GM12865 (cell line): ENCODE data around the gene SPECC1.

Source experiments
- DNase-seq: peaks from one replicate; pipeline ENCODE4 v3.0.0; 2010; ENCODE audit warnings: low read depth
- H3K4me3 ChIP-seq: 2 replicates; pipeline ENCODE4 v1.5.1; 2011; ENCODE audit warnings: mild to moderate bottlenecking, low read depth, low read length, control low read depth
- CTCF ChIP-seq: IDR thresholded peaks from 2 replicates; pipeline ENCODE4 v1.5.1; 2011; ENCODE audit warnings: low read length, control low read depth, low read depth, inconsistent platforms; ENCODE audit not compliant: insufficient read depth; ENCODE audit errors: missing control alignments

The SPECC1 gene

DNA sequence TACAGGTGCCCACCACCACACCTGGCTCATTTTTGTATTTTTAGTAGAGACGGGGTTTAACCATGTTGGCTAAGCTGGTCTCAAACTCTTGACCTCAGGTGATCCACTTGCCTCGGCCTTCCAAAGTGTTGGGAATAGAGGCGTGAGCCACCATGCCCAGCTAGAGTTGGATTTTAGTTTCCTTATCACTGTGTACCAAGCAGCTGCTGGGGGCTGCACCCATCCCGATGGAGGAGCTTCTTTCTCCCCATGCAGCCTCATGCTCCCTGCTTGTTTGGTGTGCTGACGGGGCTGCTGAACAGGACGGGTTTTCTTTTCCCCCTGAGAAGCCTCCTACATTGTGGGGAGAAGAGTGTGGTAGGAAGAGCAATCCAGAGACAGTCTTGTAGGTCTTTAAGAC, 285.0 kb downstream of the SPECC1 start:
- DNase-seq, result no peak
- no peak overlapping the region for H3K4me3 ChIP-seq
- TF ChIP-seq CTCF, result no peak

DNA sequence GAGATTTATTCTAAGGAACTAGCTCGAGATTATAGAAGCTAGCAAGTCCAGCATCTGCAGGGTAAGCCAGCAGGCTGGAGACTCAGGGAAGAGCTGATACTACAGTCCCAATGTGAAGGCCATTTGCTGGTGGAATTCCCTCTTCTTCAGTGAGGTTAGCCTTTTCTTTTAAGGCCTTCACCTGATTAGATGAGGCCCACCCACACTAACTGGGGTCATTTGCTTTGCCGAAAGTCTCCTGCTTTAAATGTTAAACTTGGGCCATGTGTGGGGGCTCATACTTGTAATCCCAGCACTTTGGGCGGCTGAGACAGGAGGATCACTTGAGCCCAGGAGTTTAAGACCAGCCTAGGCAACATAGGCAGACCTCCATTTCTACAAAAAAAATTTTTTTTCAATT, 289.9 kb downstream of the SPECC1 start:
- no peak for TF ChIP-seq CTCF

GRCh38 chr17:20300436-20300934, 291.3 kb downstream of the SPECC1 start:
- DNase-seq, result no peak
- no peak overlapping the region for H3K4me3 ChIP-seq
- TF ChIP-seq CTCF, result no peak

More for the DNA sequence above, 289.9 kb downstream of the SPECC1 start:
- DNase-seq, result no peak
- H3K4me3 ChIP-seq, result no peak overlapping the region

DNA sequence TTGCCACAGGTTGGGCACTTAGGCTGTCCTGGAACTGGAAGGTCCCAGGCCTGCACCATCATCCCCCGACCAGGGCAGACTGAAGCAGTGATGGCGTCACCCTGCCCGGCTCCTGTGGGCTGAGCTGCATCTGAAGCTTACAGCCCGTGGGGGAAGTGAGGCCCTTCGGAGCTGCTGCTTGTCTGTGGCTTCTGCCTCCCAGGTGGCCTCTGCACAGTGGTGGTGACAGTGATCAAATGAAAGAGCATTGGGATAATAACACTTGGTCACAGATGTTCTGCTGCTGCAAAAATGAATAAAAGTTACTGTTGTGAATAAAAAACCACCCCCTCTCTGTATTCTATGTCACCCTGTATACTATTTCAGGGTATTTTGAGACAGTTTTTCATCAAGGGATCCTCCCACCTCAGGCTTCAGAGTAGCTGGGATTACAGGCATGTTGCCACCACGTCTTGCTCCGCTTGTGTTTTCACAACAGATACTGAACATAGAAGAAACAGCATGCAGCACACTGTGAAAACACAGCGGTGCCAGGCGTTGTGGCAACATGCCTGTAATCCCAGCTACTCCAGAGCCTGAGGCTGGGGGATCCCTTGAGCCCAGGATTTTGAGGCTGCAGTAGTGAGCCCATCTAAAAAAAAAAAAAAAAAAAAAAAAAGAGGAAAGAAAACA, 293.2 kb downstream of the SPECC1 start:
- no peak for TF ChIP-seq CTCF
- DNase-seq, result no peak
- no peak overlapping the region for H3K4me3 ChIP-seq

GRCh38 chr17:20304961-20305360, 295.8 kb downstream of the SPECC1 start:
- no peak for TF ChIP-seq CTCF
- H3K4me3 ChIP-seq, result no peak overlapping the region
- DNase-seq, result no peak

GRCh38 chr17:20306924-20307323, 297.8 kb downstream of the SPECC1 start:
- TF ChIP-seq CTCF, result no peak
- H3K4me3 ChIP-seq, result no peak overlapping the region
- DNase-seq, result no peak
